Measurements from ENCODE around the gene FNBP1. TPM values are rescaled to one million over a fixed set of nuclear protein-coding genes. Genes with fewer than 3 reads are reported as not detected.
"Not testable (repeated sequence)": the region's sequence is repeated elsewhere in the genome, so short reads cannot be mapped to it uniquely, and the experiment has no call there.

FNBP1 gene
- total RNA-seq, 1 experiment from 2014 or later, result 16.0 TPM

- DNase-seq, result no peak
- H3K4me3 ChIP-seq (ENCODE audit: insufficient read depth, low read depth, low read length), result no peak overlapping the region
These were observed 140.3 kb downstream of the FNBP1 start for GRCh38 chr9:129902740-129903134.

DNA sequence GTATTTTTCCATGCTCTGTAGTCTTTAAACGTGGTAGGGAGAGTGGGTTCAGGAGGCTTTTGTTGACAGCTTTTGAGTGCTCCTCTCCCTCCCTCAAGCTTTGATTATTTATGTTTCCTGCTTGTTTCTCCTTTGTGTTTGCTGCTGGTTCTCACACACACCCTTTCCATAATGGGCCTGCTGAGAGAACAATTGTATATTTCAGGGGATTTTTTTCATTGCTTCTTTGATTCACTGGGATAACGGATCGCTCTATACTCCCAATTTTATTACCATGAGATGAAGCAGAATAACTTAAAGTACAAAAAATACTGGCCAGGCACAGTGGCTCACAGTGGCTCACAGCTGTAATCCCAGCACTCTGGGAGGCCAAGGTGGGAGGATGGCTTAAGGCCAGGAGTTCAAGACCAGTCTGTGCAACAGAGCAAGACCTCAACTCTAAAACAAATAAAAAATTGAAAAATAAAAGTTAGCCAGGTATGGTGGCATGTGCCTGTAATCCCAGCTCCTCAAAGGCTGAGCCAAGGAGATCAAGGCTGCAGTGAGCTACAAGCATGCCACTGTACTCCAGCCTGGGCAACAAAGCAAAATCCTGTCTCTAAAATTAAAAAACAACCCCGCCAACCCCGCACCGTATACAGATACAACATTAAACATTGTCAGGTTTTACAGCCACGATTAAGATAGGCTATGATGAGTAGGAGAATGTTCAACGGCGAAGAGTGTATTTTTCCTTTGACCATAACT lies 140.8 kb downstream of the FNBP1 start:
- Histone ChIP-seq H3K4me3 (ENCODE audit: insufficient read depth, low read depth, low read length) (no peak overlapping the region), H3K36me3 (replicated peaks; ENCODE audit: control insufficient read depth, insufficient read depth, low read length) (no peaks in the 10 kb centered on the region; the same call in 1 of the 2 replicates), H3K27me3 (ENCODE audit: control insufficient read depth, insufficient read depth, low read length) (no peaks in the 10 kb centered on the region)
- no peak for DNase-seq

More at GRCh38 chr9:129902740-129903134, 140.3 kb downstream of the FNBP1 start:
- H3K36me3 ChIP-seq (replicated peaks; ENCODE audit: control insufficient read depth, insufficient read depth, low read length), result no peaks in the 10 kb centered on the region; the same call in 1 of the 2 replicates
- no peaks in the 10 kb centered on the region for H3K27me3 ChIP-seq (ENCODE audit: control insufficient read depth, insufficient read depth, low read length)

DNA sequence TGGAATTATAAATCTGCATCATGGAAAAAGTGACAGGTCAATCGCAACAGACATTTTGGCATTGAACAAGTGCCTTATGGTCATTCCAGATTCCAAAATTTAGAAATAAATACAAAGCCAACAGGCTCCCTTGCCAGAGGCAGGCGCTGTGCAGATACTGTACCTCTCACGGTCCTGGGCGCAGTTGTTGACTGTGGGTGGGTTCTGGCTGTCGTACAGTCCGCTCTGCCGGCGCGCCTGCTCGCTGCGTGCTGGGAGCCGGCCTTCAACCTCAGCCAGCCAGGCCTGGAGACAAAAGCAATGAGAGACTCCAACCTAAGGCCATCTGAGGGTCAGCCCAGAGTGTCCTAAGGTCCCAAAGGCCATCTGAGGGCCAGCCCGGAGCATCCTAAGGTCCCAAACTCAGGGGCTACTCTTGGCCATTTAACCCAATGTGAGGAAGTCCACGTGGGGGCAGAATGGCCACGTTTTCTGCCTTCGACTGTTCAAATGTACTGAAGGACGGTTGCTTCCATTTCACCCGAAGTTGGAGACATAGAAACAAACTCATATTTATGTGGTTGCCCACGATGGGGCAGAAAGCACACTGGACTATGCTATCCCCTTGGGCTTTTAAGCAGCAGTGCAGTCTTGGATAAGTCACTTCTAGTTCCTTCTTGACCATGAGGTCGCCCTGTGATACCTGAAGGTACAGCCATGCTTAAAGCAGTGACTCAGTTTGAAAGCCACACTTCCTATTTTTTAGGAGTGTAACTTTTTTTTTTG lies 142.5 kb downstream of the FNBP1 start:
- Histone ChIP-seq H3K27me3 (ENCODE audit: control insufficient read depth, insufficient read depth, low read length) (no peaks in the 10 kb centered on the region), H3K4me3 (ENCODE audit: insufficient read depth, low read depth, low read length) (no peak overlapping the region), H3K36me3 (replicated peaks; ENCODE audit: control insufficient read depth, insufficient read depth, low read length) (peaks cover 2% of the 10 kb centered on the region)
- DNase-seq, result no peak

DNA sequence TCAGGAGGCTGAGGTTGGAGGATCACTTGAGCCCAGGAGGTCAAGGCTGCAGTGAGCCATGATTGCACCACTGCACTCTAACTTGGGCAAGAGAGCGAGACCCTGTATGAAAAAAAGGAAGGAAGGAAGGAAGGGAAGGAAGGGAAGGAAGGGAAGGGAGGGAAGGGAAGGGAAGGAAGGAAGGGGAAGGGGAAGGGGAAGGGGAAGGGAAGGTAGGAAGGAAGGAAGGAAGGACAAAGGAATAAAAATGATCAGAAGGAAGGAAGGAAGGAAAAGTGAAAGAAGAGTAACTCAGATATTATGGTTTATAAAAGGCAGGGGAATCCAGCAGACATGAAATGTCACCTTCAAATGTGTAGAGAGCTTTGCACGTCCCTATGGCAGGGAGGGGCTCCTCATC lies 143.4 kb downstream of the FNBP1 start:
- H3K27me3 ChIP-seq (ENCODE audit: control insufficient read depth, insufficient read depth, low read length), result no peaks in the 10 kb centered on the region
- no peak for DNase-seq
- peaks cover 3% of the 10 kb centered on the region for H3K36me3 ChIP-seq (replicated peaks; ENCODE audit: control insufficient read depth, insufficient read depth, low read length)
- H3K4me3 ChIP-seq (ENCODE audit: insufficient read depth, low read depth, low read length), result no peak overlapping the region

- H3K27me3 ChIP-seq (ENCODE audit: control insufficient read depth, insufficient read depth, low read length), result no peaks in the 10 kb centered on the region
- DNase-seq, result peak; percentile 63
These were observed 144.8 kb downstream of the FNBP1 start for GRCh38 chr9:129898185-129898584.

DNA sequence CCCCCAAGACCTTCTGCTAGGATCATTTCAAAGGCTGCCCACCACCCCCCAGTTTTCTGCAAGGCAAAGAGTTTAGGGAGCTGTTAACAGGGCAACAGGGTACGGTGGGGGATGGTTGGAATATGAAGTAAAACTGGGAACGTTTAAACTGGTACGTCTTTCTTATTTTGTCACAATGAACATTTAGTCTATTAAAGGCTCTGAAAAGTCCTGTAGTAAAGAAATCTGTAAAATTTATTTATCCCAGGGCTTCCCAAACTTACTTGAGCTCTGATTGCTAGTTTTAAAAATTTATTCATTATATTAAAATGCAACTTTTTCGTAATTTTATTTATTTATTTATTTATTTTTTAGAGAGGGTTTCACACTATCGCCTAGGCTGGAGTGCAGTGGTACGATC lies 145.7 kb downstream of the FNBP1 start:
- H3K27me3 ChIP-seq (ENCODE audit: control insufficient read depth, insufficient read depth, low read length), result no peaks in the 10 kb centered on the region
- no peak for DNase-seq
- peaks cover 3% of the 10 kb centered on the region for H3K36me3 ChIP-seq (replicated peaks; ENCODE audit: control insufficient read depth, insufficient read depth, low read length)
- H3K4me3 ChIP-seq (ENCODE audit: insufficient read depth, low read depth, low read length), result no peak overlapping the region

More at GRCh38 chr9:129898185-129898584, 144.8 kb downstream of the FNBP1 start:
- Histone ChIP-seq H3K36me3 (replicated peaks; ENCODE audit: control insufficient read depth, insufficient read depth, low read length) (peaks cover 3% of the 10 kb centered on the region), H3K4me3 (ENCODE audit: insufficient read depth, low read depth, low read length) (no peak overlapping the region)

GRCh38 chr9:129895376-129896268 lies 147.4 kb downstream of the FNBP1 start:
- no peak for DNase-seq

GRCh38 chr9:129894120-129894823 lies 148.7 kb downstream of the FNBP1 start:
- no peak overlapping the region for H3K4me3 ChIP-seq (ENCODE audit: insufficient read depth, low read depth, low read length)
- no peak for DNase-seq
- peaks cover 3% of the 10 kb centered on the region; the same call in 1 of the 2 replicates for H3K36me3 ChIP-seq (replicated peaks; ENCODE audit: control insufficient read depth, insufficient read depth, low read length)
- no peaks in the 10 kb centered on the region for H3K27me3 ChIP-seq (ENCODE audit: control insufficient read depth, insufficient read depth, low read length)

More at GRCh38 chr9:129895376-129896268, 147.4 kb downstream of the FNBP1 start:
- H3K4me3 ChIP-seq (ENCODE audit: insufficient read depth, low read depth, low read length), result no peak overlapping the region
- H3K27me3 ChIP-seq (ENCODE audit: control insufficient read depth, insufficient read depth, low read length), result no peaks in the 10 kb centered on the region
- H3K36me3 ChIP-seq (replicated peaks; ENCODE audit: control insufficient read depth, insufficient read depth, low read length), result peaks cover 3% of the 10 kb centered on the region

DNA sequence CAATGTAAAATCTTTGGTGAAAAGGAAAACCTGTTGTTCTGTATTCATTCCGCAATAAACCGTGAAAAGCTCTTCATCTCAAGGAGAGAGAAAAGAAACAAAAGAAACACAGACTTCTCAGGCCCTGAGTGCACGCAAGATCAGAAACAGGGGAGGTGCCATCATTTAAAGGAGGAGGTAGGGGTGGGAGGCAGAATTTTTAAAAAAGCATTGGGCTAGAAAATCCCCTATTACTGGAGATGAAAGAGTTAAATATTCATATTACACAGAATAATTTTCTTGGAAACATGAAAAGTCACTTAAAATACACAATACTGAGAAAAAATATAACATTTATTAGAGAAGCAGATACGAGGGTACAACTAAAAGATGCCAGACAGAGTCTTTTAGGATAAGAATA lies 151.4 kb downstream of the FNBP1 start:
- H3K4me3 ChIP-seq (ENCODE audit: insufficient read depth, low read depth, low read length), result no peak overlapping the region
- H3K27me3 ChIP-seq (ENCODE audit: control insufficient read depth, insufficient read depth, low read length), result no peaks in the 10 kb centered on the region
- H3K36me3 ChIP-seq (replicated peaks; ENCODE audit: control insufficient read depth, insufficient read depth, low read length), result peaks cover 3% of the 10 kb centered on the region; the same call in 1 of the 2 replicates
- no peak for DNase-seq

DNA sequence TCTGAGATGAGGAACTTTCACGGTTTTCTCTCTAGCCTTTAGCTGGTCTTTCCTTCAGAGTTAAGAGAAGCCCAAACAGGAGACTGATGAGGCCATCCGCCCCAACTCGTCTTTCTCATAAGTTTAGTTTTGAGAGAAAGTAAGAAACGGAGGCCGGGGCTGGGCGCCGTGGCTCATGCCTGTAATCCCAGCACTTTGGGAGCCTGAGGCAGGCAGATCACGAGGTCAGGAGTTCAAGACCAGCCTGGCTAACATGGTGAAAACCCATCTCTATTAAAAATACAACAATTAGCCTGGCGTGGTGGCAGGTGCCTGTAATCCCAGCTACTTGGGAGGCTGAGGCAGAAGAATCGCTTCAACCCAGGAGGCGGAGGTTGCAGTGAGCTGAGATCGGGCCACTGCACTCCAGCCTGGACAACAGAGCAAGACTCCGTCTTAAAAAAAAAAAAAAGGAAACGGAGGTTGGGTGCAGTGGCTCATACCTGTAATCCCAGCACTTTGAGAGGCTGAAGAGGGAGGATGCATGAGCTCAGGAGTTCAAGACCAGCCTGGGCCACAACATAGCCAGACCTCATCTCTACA lies 152.2 kb downstream of the FNBP1 start:
- DNase-seq; H3K27me3 ChIP-seq (ENCODE audit: control insufficient read depth, insufficient read depth, low read length); H3K36me3 ChIP-seq (replicated peaks; ENCODE audit: control insufficient read depth, insufficient read depth, low read length): not testable (repeated sequence)
- peak overlapping the region; percentile 38; the same call in 1 of the 2 replicates for H3K4me3 ChIP-seq (ENCODE audit: insufficient read depth, low read depth, low read length)

DNA sequence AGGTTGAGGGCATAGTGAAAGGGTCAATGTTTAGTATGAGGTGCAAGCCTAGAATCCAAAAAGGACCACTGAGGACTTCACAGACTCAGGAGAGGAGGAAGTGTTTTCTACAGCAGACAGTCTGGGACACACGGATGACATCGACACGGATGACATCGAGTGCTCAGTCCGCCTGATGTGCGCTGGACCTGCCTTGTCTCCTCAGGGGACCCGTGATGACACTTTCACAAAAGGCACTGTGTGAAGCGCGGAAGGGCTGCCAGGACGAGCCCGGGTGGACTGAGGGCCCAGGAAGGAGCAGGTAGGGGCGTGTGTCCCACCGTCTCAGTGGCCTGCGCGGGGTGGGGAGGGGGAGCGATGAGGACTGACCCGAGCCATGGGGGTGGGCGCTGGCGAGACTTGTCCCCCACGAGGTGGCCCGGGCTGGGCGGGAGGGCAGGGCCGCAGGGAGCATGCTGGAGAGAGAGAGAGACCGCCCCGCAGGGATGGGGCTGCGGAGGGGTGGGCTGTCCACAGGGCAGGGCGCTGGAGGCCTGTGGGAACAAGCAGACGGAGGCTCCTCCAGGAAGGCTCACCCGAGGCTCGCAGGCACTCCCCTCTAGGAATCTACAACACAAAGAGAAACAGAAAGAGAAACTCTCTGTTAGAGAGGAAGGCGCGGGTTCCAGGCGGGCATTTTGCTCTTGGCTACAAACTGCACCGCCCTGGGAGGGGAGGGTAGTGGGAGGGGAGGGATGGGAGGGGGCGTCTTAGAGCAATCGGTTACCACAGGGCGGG lies 152.9 kb downstream of the FNBP1 start:
- no peaks in the 10 kb centered on the region for H3K27me3 ChIP-seq (ENCODE audit: control insufficient read depth, insufficient read depth, low read length)
- H3K36me3 ChIP-seq (replicated peaks; ENCODE audit: control insufficient read depth, insufficient read depth, low read length), result peaks cover 1% of the 10 kb centered on the region; the same call in 1 of the 2 replicates
- DNase-seq, result peak; percentile 90
- H3K4me3 ChIP-seq (ENCODE audit: insufficient read depth, low read depth, low read length), result peak overlapping the region; percentile 38

DNA sequence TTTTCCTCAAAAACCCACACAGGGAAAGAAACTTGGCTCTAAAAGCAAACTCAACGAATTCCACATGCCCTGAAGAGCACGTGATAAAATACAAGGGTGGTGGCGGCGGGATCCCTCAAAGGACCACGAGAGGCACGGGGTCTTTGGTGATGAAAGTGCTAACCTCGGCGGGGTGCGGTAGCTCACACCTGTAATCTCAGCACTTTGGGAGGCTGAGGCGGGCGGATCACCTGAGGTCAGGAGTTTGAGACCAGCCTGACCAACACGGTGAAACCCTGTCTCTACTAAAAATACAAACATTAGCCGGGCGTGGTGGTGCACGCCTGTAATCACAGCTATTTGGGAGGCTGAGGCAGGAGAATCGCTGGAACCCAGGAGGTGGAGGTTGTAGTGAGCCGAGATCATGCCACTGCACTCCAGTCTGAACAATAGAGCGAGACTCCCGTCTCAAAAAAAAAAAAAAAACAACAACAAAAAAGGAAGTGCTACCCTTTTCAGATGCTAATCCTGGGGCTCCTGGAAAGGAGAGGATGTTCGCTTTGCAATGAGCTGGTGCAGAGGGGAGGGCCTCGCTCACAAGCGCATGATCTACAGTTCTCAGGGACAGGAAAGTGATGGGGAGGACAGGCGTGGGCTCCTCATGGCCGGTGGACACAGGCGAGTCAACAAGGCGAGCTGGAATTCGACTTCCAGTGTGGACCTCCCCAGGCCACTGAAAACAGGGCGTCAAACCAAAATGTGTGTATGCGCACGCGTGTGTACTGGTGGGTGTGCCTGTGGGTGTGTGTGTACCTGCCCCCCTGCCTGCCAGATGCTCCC lies 153.7 kb downstream of the FNBP1 start:
- Histone ChIP-seq H3K4me3 (ENCODE audit: insufficient read depth, low read depth, low read length) (peak overlapping the region; percentile 38), H3K36me3 (replicated peaks; ENCODE audit: control insufficient read depth, insufficient read depth, low read length) (no peaks in the 10 kb centered on the region; the same call in 1 of the 2 replicates), H3K27me3 (ENCODE audit: control insufficient read depth, insufficient read depth, low read length) (no peaks in the 10 kb centered on the region)
- DNase-seq, result peak; percentile 79

Data from H7 (cell line).